ENCODE data around the gene ANAPC16.
A peak's percentile ranks its signal among the peaks of the same experiment; 100 is the strongest.

GRCh38 chr10:72171175-72171630 is 44.6 kb upstream of the ANAPC16 start:
- TF ChIP-seq EP300 (IDR thresholded peaks at IDR 0.05) (no peak), CTCF (IDR thresholded peaks at IDR 0.05) (no peak), POLR2A (IDR thresholded peaks at IDR 0.05) (no peak), POLR2AphosphoS5 (IDR thresholded peaks at IDR 0.05) (peak in 2 of 3 donors; percentile 35 to 87)
